Measurements from ENCODE around the gene HMX2. TPM values are rescaled to one million over a fixed set of nuclear protein-coding genes. Genes with fewer than 3 reads are reported as not detected.

The HMX2 gene
- total RNA-seq, 2 experiments from 2014 or later, result not detected

- Mint-ChIP-seq H3K27me3 (no peaks in the 10 kb centered on the region), H3K4me3 (no peak overlapping the region), H3K9me3 (no peaks in the 10 kb centered on the region), H3K27ac (no peak overlapping the region), H3K4me1 (no peaks in the 10 kb centered on the region), H3K36me3 (ENCODE audit: low read depth) (peaks cover 4% of the 10 kb centered on the region)
- ChIA-PET POLR2A (no interaction called here), CTCF (no interaction called here)
- no peak for DNase-seq
These were observed 46.1 kb downstream of the HMX2 start for GRCh38 chr10:123194056-123194455.

Other genes starting within 250 kb of the HMX2 start
- not detected for gene FAM24A, start 237.5 kb upstream of the HMX2 start, total RNA-seq
- gene C10orf88, start 193.9 kb upstream of the HMX2 start, total RNA-seq, result 10 to 100 TPM; 12.7 to 16.0 TPM
- gene PSTK, start 167.7 kb upstream of the HMX2 start, total RNA-seq, result 1 to 10 TPM; 2.6 to 3.7 TPM
- 10 to 100 TPM; 14.3 to 14.6 TPM for gene IKZF5, start 139.3 kb upstream of the HMX2 start, total RNA-seq
- 10 to 100 TPM; 21.4 to 25.1 TPM for gene ACADSB, start 139.1 kb upstream of the HMX2 start, total RNA-seq
- not detected for gene HMX3, start 12.2 kb upstream of the HMX2 start, total RNA-seq
- gene BUB3, start 6.3 kb downstream of the HMX2 start, total RNA-seq, result 100 to 1,000 TPM; 224 to 255 TPM

Data from activated CD4-positive, alpha-beta T cell treated with anti-CD3 and anti-CD28 coated beads, Interleukin-2, amount 10 ng/mL, durations not matched to agents 7 days and 5 days (primary cell).